DMS79 (cell line): Measurements from ENCODE around the gene ANKRD62.
"Not testable (repeated sequence)": the region's sequence is repeated elsewhere in the genome, so short reads cannot be mapped to it uniquely, and the experiment has no call there.

Experiments used
- DNase-seq: peaks from one replicate; lab custom pipeline; 2025; lab: John Stamatoyannopoulos, UW

Gene ANKRD62

GRCh38 chr18:12099160-12099559 is 5.5 kb downstream of the ANKRD62 start:
- DNase-seq: no peak

DNA sequence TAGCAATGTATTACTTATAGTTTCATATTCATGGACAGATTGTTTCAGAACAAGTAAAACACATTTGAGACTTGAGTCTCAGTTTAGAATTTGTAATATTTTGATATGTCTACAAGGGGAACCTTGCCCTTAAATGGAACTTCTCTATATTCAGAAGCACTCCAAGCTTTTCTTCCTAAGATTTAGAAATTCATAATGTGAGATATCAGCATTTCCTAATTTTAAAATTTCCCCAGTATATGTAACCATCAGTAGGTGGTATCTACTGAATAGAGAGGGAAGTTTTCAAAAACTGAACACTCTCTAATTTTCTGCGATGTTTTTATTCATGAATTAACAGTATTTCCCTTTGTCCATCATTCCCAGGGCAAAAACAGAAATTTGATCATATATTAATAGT is 7.6 kb downstream of the ANKRD62 start:
- DNase-seq: no peak

DNA sequence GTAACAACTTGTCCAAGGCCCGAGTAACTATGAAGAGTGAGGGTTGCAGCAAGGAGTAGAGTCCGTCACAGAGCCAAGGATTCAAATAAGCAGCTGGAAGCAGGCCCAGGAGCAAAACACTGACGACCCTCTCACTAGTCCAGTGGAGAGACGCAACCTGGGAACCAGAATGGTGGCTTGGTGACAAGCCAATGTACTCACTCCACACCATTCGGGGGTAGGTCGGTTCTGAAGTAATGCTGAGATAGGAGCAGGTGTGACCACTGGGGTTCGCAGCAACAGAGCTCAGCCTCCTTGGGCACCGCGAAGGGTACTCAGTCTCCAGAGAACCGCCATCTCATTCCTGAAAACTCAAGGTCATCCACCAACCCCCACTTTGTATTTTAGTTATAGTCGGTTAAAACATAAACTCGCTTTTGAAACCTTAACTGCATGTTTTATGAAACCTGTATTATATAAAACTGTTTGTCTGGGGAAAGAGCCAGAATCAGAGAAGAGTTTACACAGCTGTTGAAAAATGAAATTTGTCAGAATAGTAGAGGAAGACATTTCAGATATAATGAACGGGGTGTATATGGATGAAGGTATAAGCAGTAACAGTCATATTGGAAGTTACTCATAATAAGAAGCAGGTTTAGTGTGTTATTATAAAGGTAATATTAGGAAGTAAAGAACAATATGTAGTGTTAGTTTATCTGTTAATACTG is 8.6 kb downstream of the ANKRD62 start:
- DNase-seq: no peak

DNA sequence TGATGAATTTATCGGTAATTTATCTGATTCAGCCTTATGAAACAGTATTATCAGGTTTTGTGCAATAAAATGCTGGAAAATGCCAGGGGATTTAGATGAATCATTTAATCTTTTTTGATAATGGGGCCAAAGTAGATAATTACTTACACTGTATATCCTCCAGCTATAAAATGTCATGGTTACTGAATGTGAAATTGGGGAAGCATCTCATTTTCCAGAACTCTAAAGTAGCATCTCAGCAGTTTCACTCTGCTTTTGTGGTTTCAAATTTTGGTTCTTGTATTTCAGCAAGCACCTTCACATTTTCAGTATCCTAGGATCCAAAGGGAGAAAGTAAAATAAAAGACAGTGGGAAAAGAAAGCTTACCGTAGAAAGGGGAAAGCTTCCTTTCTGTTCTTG is 12.8 kb downstream of the ANKRD62 start:
- DNase-seq: no peak

DNA sequence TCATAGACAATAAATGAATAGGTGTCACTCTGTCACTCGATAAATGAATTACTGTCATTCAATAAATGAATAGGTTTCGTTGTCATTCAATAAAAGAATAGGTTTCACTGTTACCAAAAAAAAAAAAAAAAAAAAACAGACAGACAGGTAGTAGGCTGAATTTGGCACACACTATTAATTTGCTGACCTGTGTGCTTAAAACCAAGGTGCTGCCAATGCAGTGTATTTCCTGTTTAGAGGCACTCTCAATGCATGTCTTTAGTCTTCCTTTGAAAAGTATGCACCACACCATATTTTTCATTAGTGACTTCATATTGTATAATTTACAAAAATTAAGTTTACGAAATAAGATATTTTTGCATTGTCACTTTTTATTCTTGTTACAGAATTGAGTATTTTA is 16.2 kb downstream of the ANKRD62 start:
- no peak for DNase-seq

- DNase-seq: no peak
These were observed 20.5 kb downstream of the ANKRD62 start for GRCh38 chr18:12113999-12114646.

GRCh38 chr18:12119358-12119757 is 25.7 kb downstream of the ANKRD62 start:
- no peak for DNase-seq

- DNase-seq: no peak
These were observed 27.8 kb downstream of the ANKRD62 start for GRCh38 chr18:12121175-12122042.

DNA sequence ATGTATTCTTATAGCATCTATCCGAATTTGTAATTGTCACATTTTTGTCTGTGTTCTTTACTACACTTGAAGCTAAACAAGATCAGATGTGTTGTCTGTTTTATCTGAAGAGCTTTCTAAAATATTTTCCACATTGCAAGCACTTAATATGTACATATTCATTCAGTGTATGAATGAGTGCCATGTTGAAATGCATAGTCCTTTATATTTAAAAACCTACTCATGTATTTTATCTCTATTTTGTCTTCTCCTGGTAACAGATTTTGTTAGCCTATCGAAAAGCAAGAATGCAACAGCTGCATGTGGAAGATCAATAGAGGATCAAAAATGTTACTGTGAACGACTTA is 28.4 kb downstream of the ANKRD62 start:
- DNase-seq: not testable (repeated sequence)

GRCh38 chr18:12127647-12128046 is 34.0 kb downstream of the ANKRD62 start:
- not testable (repeated sequence) for DNase-seq

DNA sequence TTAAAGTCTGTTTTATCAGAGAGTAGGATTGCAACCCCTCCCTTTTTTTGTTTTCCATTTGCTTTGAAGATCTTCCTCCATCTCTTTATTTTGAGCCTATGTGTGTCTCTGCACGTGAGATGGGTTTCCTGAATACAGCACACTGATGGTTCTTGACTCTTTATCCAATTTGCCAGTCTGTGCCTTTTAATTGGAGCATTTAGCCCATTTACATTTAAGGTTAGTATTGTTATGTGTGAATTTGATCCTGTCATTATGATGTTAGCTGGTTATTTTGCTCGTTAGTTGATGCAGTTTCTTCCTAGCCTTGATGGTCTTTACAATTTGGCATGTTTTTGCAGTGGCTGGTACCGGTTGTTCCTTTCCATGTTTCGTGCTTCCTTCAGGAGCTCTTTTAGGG is 45.2 kb downstream of the ANKRD62 start:
- not testable (repeated sequence) for DNase-seq

DNA sequence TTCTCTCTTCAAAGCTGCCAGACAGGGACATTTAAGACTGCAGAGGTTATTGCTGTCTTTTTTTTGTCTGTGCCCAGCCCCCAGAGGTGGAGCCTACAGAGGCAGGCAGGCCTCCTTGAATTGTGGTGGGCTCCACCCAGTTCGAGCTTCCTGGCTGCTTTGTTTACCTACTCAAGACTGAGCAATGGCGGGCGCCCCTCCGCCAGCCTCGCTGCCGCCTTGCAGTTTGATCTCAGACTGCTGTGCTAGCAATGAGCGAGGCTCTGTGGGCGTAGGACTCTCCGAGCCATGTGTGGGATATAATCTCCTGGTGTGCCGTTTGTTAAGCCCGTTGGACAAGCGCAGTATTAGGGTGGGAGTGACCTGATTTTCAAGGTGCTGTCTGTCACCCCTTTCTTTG is 47.2 kb downstream of the ANKRD62 start:
- not testable (repeated sequence) for DNase-seq

GRCh38 chr18:12141778-12142177 is 48.1 kb downstream of the ANKRD62 start:
- not testable (repeated sequence) for DNase-seq

- not testable (repeated sequence) for DNase-seq
These were observed 55.8 kb downstream of the ANKRD62 start for GRCh38 chr18:12149431-12149830.

GRCh38 chr18:12154361-12154760 is 60.7 kb downstream of the ANKRD62 start:
- DNase-seq: no peak

GRCh38 chr18:12155996-12156395 is 62.4 kb downstream of the ANKRD62 start:
- DNase-seq: no peak

- no peak for DNase-seq
These were observed 65.8 kb downstream of the ANKRD62 start for GRCh38 chr18:12159446-12159845.

DNA sequence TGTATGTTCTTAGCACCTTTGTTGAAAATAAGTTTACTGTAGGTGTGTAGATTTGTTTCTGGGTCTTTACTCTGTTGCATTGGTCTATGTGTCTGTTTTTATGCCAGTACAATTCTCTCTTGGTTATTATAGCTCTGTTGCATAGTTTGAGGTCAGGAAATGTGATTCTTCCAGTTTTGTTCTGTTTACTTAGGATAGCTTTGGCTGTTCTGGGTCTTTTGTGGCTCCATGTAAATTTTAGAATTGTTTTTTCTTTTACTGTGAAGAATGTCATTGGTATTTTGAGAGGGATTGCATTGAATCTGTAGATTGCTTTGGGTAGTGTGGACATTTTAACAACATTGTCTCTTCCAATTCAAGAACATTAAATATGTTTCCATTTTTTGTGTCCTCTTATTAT is 69.1 kb downstream of the ANKRD62 start:
- DNase-seq: no peak

- DNase-seq: no peak
These were observed 71.6 kb downstream of the ANKRD62 start for GRCh38 chr18:12165038-12165768.
